ENCODE results near the gene MLNR.

The MLNR gene

DNA sequence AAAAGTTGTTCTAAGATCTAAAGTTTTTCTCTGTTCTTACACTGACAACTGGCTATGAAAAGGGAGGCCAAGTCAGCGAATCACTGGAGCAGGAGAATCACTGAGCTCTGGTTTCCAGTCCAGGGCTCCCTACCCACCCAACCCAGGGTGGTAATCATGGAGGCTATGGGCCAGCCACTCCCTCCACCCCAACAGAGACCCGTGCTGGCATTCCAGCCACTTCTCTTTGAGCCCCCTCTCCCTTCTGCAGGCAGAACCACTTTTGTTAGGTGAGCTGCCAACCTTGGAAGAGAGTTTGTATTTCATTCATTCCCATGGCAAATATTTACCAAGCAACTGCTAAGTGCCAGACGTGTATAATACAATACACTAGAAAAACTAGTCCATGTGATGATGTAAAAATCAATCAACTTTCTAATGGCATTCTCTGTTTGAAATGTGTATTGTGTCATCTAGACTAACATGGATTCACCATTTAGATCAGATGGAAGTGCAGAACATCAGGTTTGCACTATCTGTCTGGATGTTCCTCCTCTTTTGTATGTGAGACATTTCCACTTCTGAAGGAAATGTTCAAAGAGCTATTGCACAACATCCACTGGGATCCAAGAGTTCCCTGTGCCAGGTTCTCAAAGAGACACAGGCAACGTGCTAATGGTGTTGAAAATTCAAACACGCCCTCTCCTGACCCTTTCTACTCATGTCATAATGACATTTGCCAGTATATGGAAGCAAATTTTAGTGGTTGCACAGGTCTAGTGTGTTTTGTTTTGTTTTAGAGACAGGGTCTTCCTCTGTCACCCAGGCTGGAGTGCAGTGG is 5.3 kb downstream of the MLNR start:
- in situ Hi-C loops (cut with MboI; ENCODE audit: low sequenced_read_pairs) = no loop called here

DNA sequence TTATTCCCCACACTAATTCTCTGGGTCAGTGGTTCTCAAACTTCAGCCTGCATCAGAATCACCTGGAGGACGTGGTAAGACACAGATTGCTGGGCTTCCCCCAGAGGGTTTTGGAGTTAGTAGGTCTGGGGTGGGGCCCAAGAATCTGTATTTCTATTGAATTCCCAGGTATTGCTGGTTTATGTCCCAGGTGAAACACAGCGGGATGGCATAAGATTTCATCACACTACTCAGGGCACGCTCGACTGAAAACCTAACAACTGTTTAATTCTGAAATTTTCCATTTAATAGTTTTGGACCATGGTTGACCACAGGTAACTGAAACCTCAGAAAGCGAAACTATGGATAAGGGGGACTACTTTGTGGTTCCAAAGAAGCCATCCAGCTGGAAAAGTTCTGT is 6.5 kb downstream of the MLNR start:
- in situ Hi-C loops (cut with MboI; ENCODE audit: low sequenced_read_pairs) = no loop called here

DNA sequence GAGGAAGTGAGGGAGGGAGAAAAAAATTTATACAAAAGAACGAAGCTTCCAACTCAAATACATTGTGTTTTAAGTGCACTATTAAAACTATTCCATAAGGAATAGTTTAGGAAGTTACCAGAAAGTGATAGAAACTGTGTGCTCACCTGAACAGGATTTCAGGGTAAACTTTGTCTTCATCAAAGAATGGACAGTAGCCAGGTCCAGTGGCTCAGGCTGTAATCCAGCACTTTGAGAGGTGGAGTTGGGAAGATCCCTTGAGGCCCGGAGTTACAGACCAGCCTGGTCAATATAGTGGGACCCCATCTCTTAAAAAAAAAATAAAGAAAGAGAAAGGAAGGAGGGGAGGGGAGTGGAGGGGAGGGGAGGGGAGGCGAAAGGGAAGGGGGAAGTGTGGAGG is 14.6 kb downstream of the MLNR start:
- in situ Hi-C loops (cut with MboI; ENCODE audit: low sequenced_read_pairs) = no loop called here

DNA sequence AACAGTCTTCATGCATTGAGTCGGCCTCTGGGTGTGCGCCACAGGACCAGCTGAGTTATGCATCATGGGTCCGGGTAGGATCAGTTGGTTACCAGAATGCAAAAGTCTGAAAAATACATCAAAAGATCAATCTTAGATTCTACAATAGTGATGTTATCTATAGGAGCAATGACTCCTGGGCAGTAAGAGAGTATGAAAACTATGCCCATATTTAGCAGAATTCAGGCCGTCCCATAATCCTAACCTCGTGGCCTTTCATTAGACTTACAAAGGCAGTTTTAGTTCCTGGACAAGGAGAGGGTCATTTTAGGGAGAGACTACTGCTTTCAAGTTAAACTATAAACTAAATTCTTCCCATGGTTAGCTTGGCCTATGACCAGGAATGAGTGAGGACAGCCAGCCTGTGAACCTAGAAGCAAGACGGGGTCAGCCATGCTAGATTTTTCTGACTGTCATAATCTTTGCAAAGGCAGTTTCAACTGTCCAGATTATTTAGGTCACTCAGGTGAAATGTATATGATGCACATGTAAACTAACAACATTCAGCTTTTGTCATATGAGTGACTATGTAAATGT is 15.8 kb downstream of the MLNR start:
- in situ Hi-C loops (cut with MboI; ENCODE audit: low sequenced_read_pairs) = no loop called here

- in situ Hi-C loops (cut with MboI; ENCODE audit: low sequenced_read_pairs) = no loop called here
These were observed 18.5 kb downstream of the MLNR start for GRCh38 chr13:49238621-49239020.

- in situ Hi-C loops (cut with MboI; ENCODE audit: low sequenced_read_pairs) = no loop called here
These were observed 19.9 kb downstream of the MLNR start for GRCh38 chr13:49240017-49240416.

DNA sequence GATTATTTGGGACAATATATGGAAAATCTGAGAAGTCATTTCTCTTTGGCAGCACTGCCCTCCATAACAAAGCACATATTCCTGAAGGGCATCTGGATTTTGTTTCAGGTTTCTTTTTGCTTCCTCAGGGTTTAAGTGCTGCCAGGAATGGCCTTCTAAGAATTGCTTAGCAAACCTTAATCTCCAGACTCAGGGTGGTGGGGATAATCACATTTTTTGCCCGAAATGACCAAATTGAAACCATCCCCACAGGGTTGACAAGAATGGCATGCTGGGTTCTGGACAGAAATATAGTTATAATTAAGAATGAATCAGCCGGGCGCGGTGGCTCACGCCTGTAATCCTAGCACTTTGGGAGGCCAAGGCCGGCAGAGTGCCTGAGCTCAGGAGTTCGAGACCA is 21.2 kb downstream of the MLNR start:
- in situ Hi-C loops (cut with MboI; ENCODE audit: low sequenced_read_pairs) = no loop called here

DNA sequence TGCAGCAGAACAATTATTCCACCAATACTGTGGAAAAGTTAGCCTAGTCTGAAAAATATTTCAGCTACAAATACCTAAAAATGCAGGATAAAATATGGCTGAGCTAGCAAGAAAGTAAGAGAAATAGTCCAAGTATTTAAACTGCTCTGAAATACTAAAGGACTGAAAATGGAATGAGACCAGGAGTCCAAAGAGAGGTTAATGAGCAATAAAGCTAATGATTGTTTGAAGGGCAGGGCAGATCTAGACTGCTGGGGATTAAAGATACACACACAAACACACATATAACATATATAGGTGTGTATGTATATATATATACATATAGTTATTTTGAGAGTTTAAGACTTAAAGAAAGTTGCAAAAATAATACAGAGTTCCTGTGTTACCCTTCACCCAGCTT is 25.0 kb downstream of the MLNR start:
- in situ Hi-C loops (cut with MboI; ENCODE audit: low sequenced_read_pairs) = no loop called here

DNA sequence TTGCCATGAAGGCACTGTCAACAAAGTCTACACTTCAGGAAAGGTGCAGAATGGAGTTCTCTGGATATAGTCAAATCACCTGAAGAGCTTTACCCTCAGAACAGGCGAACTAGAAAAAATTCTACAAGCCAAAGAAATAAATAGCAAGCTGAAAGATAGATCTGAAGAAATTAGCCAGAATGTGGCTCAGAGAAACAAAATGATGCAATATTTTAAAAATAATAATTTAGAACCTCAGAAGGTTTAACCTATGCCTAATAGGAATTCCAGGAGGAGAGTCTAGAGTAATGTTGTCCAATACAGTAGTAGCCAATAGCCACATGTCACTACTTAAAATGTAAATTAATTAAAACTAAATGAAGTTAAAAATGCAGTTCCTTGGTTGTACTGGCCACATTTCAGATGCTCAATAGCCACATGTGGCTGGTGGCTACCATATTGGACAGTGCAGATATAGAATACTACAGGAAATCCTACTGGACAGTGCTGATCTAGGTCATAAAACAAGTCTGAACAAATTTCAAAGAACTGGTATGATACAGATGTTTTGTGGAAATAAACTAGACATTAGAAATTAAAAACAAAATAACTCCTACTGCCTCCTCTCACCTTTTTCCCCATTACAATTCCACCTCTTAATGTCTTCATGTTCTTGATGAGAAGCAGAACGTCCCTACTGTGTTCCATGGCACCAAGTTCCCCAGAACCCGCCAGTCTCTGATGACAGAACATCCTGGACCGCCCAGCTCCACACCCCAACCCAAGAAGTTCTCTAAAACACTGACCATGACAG is 26.9 kb downstream of the MLNR start:
- in situ Hi-C loops (cut with MboI; ENCODE audit: low sequenced_read_pairs) = no loop called here

DNA sequence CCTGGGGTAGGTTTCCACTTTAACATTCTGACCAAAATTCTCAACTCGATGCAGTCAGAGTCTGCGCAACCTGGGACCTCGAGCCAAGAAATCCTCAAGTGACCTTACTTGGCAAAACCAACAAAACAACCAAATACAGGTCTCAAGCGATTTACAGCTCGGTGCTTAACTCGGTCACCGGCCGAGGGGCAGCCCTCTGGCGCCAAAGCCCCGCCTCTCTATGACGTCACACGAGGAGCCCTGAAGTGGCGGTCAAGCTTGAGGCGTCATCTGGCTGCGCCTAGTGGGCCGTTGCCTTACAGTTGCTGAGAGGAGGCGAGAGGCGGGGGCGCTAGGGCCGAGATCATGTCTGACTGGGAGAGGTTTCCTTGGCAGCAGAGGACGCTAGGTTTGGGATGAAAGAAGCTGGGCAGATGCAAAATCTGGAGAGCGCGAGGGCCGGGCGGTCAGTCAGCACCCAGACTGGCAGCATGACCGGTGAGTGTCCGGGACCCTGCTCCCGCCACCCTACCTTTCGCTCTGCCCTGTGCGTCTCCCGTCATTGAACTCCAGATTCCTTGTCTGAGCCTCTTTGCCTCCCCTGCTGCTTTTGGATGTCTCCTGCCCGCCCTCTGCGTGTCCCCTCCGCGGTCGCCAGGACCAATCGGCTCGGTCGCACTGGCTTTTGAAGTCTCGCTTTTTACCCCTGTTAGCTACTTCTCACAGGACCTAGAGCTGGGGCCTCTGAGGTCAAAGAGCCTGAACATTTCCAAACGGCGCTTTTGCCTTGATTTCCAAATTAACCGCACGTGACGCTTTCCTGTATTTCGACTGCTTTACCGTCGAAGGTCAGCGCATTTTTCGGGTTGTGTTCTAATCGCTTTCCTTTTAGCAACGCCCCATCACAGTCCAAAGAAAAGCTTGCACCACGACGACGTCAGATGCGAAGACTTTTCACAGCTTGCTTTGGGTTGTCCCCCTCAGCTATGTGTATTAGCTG is 27.8 kb downstream of the MLNR start, which contains the start of gene CDADC1:
Gene CDADC1, plus strand, starts transcription at position 283 of the 979 bp plus-strand sequence. Its CDS starts 113 bp downstream, at position 396.
- in situ Hi-C loops (cut with MboI; ENCODE audit: low sequenced_read_pairs) = no loop called here

- in situ Hi-C loops (cut with MboI; ENCODE audit: low sequenced_read_pairs) = no loop called here
These were observed 28.5 kb downstream of the MLNR start for GRCh38 chr13:49248622-49249002.

- in situ Hi-C loops (cut with MboI; ENCODE audit: low sequenced_read_pairs) = no loop called here
These were observed 31.2 kb downstream of the MLNR start for GRCh38 chr13:49251326-49251725.

- in situ Hi-C loops (cut with MboI; ENCODE audit: low sequenced_read_pairs) = no loop called here
These were observed 33.2 kb downstream of the MLNR start for GRCh38 chr13:49253310-49253709.

DNA sequence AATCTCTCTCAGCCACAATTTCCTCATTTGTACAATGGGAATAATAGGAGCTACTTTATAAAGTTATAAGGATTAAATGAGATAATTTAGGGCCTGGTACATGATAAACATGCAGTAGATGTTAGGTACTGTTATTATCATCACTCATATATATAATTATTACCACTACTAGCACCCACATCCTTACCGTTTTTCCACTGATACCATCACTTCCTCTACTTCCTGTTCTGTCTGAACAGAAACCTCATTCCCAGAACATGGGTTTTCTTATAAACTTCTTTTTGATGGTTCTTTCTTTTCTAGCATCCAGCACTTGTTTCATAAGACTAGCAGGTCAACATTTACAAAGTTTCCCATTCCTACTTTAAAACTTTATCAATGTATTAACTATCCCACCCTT is 33.9 kb downstream of the MLNR start:
- in situ Hi-C loops (cut with MboI; ENCODE audit: low sequenced_read_pairs) = no loop called here

DNA sequence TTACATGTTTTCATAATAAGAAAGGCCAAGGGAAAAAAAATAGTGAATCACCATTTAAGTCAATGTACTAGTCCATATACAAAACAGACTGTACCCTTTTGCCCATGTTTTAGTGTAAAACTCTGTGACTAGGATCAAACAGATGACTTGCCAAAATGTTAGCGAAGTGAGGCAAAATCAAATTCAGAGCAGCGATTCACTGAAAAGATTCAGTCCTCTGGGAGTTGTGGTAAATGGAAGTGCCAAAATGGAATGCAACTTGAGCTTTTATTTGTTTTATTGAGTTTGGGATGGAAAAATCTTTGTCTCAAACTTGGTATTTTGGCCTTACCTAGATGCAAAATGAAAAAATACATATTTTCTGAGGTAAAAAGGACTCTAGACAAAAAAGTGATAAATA is 36.7 kb downstream of the MLNR start:
- in situ Hi-C loops (cut with MboI; ENCODE audit: low sequenced_read_pairs) = no loop called here

DNA sequence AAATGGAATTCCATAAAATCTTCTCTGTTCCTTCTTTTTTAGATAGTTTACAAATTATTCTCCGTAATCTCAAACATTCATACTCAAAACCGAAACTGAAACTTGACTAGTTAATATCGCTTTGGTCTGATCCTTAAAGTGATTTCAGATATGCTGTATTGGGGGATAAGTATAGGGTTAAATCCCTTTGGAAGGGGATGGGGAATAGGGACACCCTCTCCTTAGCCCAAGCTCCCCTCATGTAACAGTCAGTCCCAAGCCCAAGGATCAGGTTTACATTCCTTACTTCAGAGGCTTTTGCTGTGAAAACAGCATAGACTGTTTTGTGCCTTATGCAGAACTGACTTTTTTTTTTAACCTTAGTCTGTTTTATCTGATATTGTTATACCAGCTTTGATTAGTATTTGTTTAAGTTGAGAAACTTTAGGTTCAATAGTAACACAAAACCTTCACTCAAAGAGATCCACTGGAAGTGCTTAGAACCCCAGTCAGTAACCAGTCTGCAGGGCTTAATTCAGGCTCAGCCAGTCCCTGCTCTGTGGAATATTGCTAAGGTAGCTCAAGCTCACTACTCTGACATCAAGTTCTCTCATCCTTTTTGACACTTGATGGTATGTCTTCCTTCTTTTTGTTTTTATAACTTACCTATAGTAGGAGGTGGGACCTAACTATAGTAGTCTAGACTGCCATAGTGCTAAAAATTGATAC is 38.1 kb downstream of the MLNR start:
- in situ Hi-C loops (cut with MboI; ENCODE audit: low sequenced_read_pairs) = no loop called here

- in situ Hi-C loops (cut with MboI; ENCODE audit: low sequenced_read_pairs) = no loop called here
These were observed 39.4 kb downstream of the MLNR start for GRCh38 chr13:49259586-49259985.

- in situ Hi-C loops (cut with MboI; ENCODE audit: low sequenced_read_pairs) = no loop called here
These were observed 42.5 kb downstream of the MLNR start for GRCh38 chr13:49262634-49263033.

- in situ Hi-C loops (cut with MboI; ENCODE audit: low sequenced_read_pairs) = no loop called here
These were observed 45.7 kb downstream of the MLNR start for GRCh38 chr13:49265822-49266221.

DNA sequence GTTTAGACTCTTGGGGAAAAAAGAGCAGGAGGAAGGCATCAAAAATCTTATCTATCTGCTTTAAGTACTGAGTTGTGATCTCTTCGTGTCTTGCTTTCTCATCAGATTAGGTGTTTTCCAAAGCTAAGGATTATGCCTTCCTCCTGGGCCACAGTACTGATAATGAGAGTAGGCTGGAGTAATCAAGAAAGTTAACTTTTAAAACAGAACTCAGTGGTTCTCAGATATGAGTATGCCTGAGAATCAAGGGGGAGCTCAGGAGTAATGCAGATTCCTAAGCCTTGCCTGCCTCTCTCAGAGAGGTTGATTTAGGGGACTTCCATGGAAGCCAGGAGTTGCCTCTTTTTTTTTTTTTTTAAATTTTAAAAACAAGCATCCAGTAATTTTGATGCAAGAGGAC is 51.1 kb downstream of the MLNR start:
- in situ Hi-C loops (cut with MboI; ENCODE audit: low sequenced_read_pairs) = no loop called here
